Keratinocyte (primary cell): ENCODE measurements around the gene ZCCHC7.

Experiments used
- EZH2 ChIP-seq: IDR thresholded peaks from one replicate; pipeline ENCODE4 v1.6.1; 2012; ENCODE audit warnings: inconsistent platforms, mild to moderate bottlenecking, low read length, moderate library complexity
- TF ChIP-seq, protein P1 (sequence below), 3 experiments: IDR thresholded peaks in 1 of 3; conservative IDR thresholded peaks in 1 of 3; optimal IDR thresholded peaks in 1 of 3; 2 replicates in 2 of 3; 3 replicates in 1 of 3; pipeline versions ENCODE3 to v1.5.1; 2011; ENCODE audit warnings: low read length in 3 of 3, mild to moderate bottlenecking in 3 of 3, moderate library complexity in 2 of 3, control low read depth in 1 of 3, inconsistent platforms in 1 of 3; ENCODE audit not compliant: insufficient read depth in 2 of 3; ENCODE audit errors: extremely low read depth in 1 of 3

DNA sequence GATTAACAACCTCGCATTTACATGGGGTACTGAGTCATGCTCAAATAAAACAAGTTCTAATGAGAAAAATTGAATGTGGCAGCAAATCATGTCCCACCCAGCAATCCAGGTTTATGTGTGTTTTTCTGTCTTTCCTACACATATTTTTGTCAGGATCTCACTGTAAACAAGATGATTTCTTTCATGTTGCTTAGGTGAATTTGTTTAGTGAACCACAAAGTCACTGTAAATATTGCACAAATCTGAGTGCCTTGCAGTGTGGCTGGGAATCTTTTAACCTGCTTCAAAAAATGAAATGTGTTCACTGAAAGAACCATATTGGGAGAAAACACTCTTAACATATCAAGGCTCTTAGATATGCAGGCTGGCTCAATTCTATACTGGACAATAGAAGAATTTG lies 23.1 kb upstream of the ZCCHC7 start:
- TF ChIP-seq, protein P1, sequence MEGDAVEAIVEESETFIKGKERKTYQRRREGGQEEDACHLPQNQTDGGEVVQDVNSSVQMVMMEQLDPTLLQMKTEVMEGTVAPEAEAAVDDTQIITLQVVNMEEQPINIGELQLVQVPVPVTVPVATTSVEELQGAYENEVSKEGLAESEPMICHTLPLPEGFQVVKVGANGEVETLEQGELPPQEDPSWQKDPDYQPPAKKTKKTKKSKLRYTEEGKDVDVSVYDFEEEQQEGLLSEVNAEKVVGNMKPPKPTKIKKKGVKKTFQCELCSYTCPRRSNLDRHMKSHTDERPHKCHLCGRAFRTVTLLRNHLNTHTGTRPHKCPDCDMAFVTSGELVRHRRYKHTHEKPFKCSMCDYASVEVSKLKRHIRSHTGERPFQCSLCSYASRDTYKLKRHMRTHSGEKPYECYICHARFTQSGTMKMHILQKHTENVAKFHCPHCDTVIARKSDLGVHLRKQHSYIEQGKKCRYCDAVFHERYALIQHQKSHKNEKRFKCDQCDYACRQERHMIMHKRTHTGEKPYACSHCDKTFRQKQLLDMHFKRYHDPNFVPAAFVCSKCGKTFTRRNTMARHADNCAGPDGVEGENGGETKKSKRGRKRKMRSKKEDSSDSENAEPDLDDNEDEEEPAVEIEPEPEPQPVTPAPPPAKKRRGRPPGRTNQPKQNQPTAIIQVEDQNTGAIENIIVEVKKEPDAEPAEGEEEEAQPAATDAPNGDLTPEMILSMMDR (optimal IDR thresholded peaks at IDR 0.05 in 1 of 3, IDR thresholded peaks at IDR 0.05 in 1 of 3, conservative IDR thresholded peaks at IDR 0.05 in 1 of 3; ENCODE audit: extremely low read depth in 1 of 3, insufficient read depth in 2 of 3, low read length in 3 of 3) = no peak
- no peak for TF ChIP-seq EZH2
